GM18873 (cell line): ENCODE data around the gene FBXO33.
A peak's percentile ranks its signal among the peaks of the same experiment; 100 is the strongest.

Experiments
- ATAC-seq: cut with Tn5 transposase; IDR thresholded peaks from one replicate; pipeline ENCODE4 v1.9.1; 2021; ENCODE audit warnings: mild to moderate bottlenecking, moderate library complexity, moderate number of reproducible peaks; ENCODE audit not compliant: unreplicated experiment, low FRiP score

FBXO33 gene

DNA sequence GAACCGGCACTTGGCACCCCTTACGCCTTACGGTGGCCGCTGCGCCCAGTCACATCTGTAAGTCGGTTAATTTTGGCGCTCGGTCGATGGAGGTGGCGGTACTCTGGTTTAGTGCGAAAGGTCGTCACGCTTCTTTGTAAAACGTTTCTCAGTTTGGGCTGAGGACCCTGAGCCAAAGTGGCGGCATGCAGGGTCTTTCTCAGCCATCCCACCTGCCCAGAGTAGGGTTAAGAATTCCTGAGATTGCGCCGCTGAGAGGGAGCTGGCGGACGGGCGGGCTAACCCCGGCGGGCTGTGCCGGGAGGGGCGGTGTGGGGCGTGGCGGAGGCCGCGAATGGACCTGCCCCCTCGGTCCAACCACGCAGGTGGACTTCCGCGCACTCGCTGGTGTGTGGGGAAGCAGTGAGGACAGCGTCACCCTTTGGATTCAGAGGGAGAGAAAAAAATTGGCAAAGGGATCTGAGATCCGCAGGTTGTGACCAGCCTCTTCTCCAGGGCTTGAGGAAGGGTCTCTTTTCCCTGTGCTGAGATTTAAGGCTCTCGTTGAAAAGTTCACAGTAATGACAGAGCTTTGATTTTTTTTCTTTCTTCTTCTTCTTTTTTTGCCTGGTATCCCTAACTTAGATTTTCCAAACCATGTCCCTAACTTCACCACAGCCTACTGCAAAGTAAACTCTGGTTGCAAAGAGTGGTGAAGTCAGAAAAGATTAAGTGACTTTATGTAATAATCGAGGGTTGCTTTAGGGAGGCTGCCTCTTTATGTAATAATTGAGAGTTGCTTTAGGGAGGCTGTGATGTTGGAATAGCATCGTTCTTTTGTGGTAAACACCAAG, 602 bp upstream of the FBXO33 start:
- ATAC-seq, result peak; percentile 64

GRCh38 chr14:39431416-39432178, 636 bp downstream of the FBXO33 start:
- ATAC-seq, result peak; percentile 12

- no peak for ATAC-seq
Measured at GRCh38 chr14:39430762-39431415, 1.3 kb downstream of the FBXO33 start.

- ATAC-seq, result no peak
Measured at GRCh38 chr14:39428118-39428517, 4.1 kb downstream of the FBXO33 start.

DNA sequence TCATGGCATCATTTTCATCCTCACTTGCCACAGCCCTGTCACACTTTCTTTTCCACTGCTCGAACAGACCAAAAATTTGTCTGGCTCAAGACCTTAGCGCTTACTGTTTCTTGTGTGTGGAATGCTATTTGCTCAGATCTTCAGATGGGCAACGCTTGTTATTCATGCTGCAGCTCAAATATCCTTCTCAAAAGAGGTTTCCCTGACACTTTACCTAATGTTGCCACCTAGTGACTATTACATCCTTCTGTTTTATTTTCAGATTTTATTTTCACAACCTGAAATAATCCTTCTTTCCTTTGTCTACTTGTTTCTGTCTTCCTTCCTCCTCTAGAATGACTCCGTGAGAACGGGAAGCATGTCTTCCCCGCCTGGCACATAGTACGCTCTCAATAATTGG, 5.6 kb downstream of the FBXO33 start:
- ATAC-seq, result no peak

GRCh38 chr14:39425947-39426346, 6.3 kb downstream of the FBXO33 start:
- no peak for ATAC-seq

DNA sequence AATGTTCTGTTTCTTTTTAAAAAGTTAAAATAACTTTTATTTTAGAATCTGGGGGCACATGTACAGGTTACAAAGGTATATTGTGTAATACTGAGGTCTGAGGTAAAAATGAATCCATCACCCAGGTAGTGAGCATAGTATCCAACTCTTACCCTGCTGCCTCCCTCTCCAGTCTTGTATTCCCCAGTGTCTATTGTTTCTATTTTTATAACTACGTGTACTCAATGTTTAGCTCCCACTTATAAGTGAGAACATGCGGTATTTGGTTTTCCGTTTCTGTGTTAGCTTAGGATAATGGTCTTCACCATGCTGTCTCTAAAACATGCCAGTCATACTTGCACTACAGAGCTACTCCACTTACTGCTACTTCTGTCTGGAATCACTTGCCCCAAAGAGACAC, 8.4 kb downstream of the FBXO33 start:
- ATAC-seq, result no peak

DNA sequence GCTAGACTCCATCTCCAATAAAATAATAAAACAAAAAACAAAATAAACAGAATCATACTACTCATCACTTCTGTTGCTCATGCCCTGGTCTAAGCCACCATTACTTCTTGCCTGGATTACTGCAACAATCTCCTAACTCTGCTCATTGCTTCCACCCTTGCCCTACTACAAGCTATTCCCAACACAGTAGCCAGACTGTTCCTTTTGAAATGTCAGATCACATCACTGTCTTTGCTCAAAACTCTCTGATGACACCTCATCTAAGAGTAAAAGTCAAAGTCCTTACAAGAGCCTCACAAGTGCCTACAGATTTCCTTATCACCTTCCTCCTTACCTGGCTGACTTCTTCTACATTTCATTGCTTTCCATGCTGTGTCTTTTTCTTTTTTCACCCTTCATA, 10.0 kb downstream of the FBXO33 start:
- ATAC-seq, result no peak

DNA sequence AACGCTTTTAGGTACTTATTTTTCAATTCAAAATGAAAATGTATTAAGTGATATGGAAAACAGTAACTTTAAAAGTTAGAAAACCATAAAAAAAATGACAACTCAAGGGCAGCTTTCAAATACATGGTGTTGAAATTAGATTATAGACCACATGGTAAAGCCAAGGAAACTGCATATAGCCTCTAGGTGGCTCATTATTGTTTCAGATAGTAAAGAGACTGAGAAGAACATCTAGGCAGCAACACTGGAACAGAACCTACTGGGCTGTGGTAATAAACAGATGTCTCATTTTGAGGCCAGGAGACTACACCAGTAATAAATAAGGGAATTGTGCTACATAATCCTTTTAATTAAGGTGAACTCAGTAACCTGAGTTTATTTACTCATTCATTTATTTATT, 13.0 kb downstream of the FBXO33 start:
- no peak for ATAC-seq

DNA sequence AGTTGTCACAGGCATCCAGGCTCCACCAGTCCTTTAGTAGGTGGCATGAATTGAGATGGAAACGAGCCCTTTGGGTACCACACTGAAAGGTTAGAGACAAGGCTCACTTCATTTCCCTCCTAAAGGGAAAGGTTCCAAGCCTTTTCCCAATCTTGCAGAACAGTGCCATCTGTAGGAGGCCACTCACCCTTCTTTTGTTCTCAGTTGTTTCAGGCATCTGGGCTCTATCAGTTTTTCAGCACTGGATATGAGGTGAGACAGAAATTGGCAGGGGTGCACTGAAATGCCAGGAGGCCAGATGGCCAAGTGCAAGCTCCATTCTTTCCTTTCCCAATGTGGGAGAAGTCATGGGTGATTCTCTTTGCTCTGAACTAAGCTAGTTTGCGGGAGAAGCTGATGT, 15.2 kb downstream of the FBXO33 start:
- no peak for ATAC-seq

DNA sequence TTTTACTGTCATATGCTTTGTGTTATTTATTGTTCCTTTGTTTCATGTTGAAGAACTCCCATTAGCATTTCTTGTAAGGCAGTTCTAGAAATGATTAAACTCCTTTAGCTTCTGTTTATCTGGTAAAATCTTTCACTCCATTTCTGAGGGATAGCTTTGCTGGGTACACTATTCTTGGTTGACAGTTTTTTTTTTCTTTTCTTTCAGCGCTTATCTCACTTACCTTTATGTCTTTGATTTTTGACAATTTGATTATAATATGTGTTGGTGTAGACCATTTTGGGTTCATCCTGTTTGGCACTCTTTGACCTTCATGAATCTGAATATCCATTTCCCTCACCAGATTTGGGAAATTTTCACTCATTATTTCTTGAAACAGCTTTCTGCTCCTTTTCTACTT, 16.2 kb downstream of the FBXO33 start:
- no peak for ATAC-seq

DNA sequence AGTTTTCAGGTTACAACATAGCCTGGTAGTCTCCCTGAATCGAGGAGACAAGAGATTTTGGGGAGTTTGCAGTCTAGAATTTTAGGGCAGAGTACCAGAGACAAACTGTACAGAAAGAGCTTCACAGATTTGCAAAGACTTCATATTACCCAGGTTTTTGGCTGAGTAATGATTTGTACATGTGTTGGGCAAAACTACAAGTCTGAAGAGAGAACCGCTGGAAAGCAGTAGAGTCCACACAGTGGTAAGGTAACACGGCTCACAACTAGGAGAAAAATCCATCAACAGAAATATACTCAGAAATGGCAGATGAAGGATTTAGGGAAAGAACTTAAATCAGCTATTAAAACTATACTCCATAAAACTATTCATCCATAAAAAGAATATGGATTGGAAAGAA, 25.7 kb downstream of the FBXO33 start:
- no peak for ATAC-seq

- no peak for ATAC-seq
Measured at GRCh38 chr14:39398382-39398781, 33.9 kb downstream of the FBXO33 start.

- no peak for ATAC-seq
Measured at GRCh38 chr14:39396448-39396847, 35.8 kb downstream of the FBXO33 start.

DNA sequence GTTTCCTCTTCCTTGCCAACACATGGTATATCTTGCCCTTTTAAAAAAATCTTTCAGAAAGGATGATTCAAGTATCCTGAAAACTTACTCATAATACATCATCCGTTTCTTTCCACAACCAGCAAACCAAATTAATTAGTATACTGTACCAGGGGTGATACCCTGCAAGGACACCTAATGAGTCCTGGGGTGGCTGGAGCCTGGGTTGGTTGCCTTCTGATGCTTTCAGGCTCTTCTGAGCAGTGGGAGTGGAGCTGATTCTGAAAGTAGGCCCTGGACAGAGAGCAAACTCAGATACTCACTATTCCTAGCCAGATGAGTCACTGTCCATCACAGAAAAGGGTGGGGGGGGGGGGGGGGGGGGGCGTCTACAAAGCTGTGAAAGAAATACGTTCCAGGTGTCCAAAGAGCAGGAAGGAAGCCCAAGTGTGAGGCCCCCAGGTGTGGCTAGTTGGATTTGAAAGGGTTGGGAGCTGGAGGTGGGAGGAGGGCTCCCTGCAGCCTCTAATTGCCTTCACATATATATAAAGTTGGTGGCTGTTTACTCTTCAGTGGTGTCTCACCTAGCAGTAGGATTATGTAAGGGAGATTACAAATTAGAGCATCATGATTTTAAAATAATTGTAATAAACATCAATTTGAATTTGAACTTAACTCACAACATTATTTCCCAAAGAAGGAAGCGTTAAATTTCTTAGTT, 36.5 kb downstream of the FBXO33 start:
- no peak for ATAC-seq

- ATAC-seq, result no peak
Measured at GRCh38 chr14:39393289-39393688, 38.9 kb downstream of the FBXO33 start.

DNA sequence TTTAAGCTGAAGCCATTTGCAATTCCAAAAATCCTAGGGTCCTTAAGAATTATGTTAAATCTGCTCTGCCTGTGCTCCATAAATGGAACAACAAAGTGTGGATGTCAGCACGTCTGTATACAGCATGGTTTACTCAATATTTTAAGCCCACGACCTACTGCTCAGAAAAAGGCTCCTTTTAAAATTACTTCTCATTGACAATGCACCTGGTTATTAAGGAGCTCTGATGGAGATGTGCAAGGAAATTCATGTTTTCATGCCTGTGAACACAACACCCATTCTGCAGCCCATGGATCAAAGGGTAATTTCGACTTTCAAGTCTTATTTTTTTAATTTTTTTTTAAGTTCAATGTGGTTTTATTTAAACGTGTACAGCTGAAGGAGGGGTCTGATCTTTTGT, 48.1 kb downstream of the FBXO33 start:
- ATAC-seq, result no peak

DNA sequence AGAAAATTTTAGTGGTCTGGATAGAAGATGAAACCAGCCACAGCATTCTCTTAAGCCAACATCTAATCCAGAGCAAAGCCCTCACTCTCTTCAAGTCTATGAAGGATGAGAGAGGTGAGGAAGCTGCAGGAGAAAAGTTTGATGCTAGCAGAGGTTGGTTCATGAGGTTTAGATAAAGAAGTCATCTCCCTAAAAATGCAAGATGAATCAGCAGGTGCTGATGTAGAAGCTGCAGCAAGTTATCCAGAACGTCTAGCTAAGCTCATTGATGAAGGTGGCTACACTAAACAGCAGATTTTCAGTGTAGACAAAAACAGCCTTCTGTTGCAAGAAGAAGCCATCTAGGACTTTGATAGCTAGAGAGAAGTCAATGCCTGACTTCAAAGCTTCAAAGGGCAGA, 48.5 kb downstream of the FBXO33 start:
- ATAC-seq, result no peak

GRCh38 chr14:39383026-39383660, 49.1 kb downstream of the FBXO33 start:
- ATAC-seq, result no peak

DNA sequence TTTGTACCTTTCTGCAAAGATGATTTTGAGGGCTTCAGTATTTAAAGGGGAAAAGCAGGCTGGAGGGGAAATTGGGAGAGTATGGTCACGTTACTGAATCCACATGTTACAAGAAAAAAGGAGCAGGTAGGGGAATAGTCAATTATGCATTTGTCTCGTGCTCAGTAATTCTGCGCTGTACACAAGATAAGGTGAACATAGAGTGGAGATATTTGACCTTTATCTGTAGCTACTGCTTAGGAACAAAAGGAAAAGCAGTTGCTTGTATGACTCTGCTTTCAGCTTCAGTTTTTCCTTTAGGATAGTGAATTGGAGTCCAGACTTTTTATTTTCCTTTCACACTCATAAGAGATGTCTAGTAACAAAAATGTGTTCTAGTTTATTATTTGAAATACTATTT, 49.8 kb downstream of the FBXO33 start:
- ATAC-seq, result no peak
